ENCODE results near the gene DDX3X. TPM values are rescaled to one million over a fixed set of nuclear protein-coding genes. Genes with fewer than 3 reads are reported as not detected.

The DDX3X gene
- total and polyA plus RNA-seq, 2 of the 13 experiments (the other 11 are each of a cell fraction or from before 2014, with no cell fraction given), result 53.5 to 239 TPM

- FAIRE-seq (no peak), ATAC-seq (peak; percentile 47), DNase-seq (ENCODE audit: low spot score) (no peak)
- CTCF ChIA-PET (ENCODE audit: low intra/inter-chr PET ratio, low total read pairs), result no interaction called here
- H3K79me2 ChIP-seq (ENCODE audit: insufficient read depth, low read length), result no peaks in the 10 kb centered on the region
- no peaks in the 10 kb centered on the region for H3K36me3 ChIP-seq (replicated peaks in 1 of 2; ENCODE audit: control insufficient read depth in 1 of 2, insufficient read depth in 2 of 2, low read length in 2 of 2)
- peak overlapping the region; percentile 27 for H2AFZ ChIP-seq (ENCODE audit: low read length)
- TF ChIP-seq ZNF687 (CRISPR knock-in tag; IDR thresholded peaks at IDR 0.05) (peak; percentile 47), CEBPG (CRISPR knock-in tag; IDR thresholded peaks at IDR 0.05) (0 out of 2 replicates have a peak, but pooled peaks have one; percentile 19), CEBPB (IDR thresholded peaks at IDR 0.05; ENCODE audit: borderline replicate concordance, low read depth, low read length) (peak; percentile 47; the same call in 1 of the 2 replicates), ZNF34 (CRISPR knock-in tag; IDR thresholded peaks at IDR 0.05; ENCODE audit: borderline replicate concordance) (no peak)
- intact Hi-C loops (cut with micrococcal nuclease; ENCODE audit: unreplicated experiment), result no loop called here
- no peak overlapping the region for H3K9ac ChIP-seq (ENCODE audit: insufficient read depth, low read depth, low read length)
- peak overlapping the region in 1 of 3 experiments; percentile 37; a peak in 1 of 6 replicates for H3K4me3 ChIP-seq (replicated peaks in 1 of 3; ENCODE audit: insufficient read depth in 1 of 3, low read depth in 2 of 3, low read length in 3 of 3)
- in situ Hi-C loops (cut with HindIII; ENCODE audit: extremely low pct_ligation_motif_present, low pct_unique_long_range_greater_than_20kb), result no loop called here
- H3K4me1 ChIP-seq (ENCODE audit: insufficient read depth, low read length), result peaks cover 47% of the 10 kb centered on the region
- no peaks in the 10 kb centered on the region for H3K9me3 ChIP-seq (ENCODE audit: low read length)
- no TSS peak for BruUV-seq (replicated peaks)
- H3K27me3 ChIP-seq (ENCODE audit: control insufficient read depth in 1 of 2, insufficient read depth in 2 of 2, low read length in 2 of 2), result no peaks in the 10 kb centered on the region
- no peak overlapping the region for H3K27ac ChIP-seq (ENCODE audit: extremely low read length, insufficient read depth, low read length)
- H4K20me1 ChIP-seq (ENCODE audit: insufficient read depth, low read length), result no peaks in the 10 kb centered on the region
- 5% methylated on average over 4 of the region's 9 CpGs for WGBS (ENCODE audit: low lambda C conversion rate)
- H3K4me2 ChIP-seq (ENCODE audit: low read depth, low read length), result peak overlapping the region; percentile 57
- POLR2A ChIA-PET, result no interaction called here
Measured at GRCh38 chrX:41391606-41392005, 57.6 kb downstream of the DDX3X start.

- POLR2A ChIA-PET, result no interaction called here
- no peak for FAIRE-seq
Measured at GRCh38 chrX:41394293-41394692, 60.3 kb downstream of the DDX3X start.

More at GRCh38 chrX:41394293-41394692, 60.3 kb downstream of the DDX3X start:
- in situ Hi-C loops (cut with HindIII; ENCODE audit: extremely low pct_ligation_motif_present, low pct_unique_long_range_greater_than_20kb), result no loop called here
- peak overlapping the region in 1 of 3 experiments; percentile 37; a peak in 2 of 6 replicates for H3K4me3 ChIP-seq (replicated peaks in 1 of 3; ENCODE audit: insufficient read depth in 1 of 3, low read depth in 2 of 3, low read length in 3 of 3)
- peak; percentile 70 for ATAC-seq
- H3K9ac ChIP-seq (ENCODE audit: insufficient read depth, low read depth, low read length), result no peak overlapping the region
- peak overlapping the region; percentile 66 for H3K4me2 ChIP-seq (ENCODE audit: low read depth, low read length)
- no peak overlapping the region for H3K27ac ChIP-seq (ENCODE audit: extremely low read length, insufficient read depth, low read length)
- WGBS (ENCODE audit: low lambda C conversion rate), result 1% methylated on average over 6 of the region's 8 CpGs
- CTCF ChIA-PET (ENCODE audit: low intra/inter-chr PET ratio, low total read pairs), result no interaction called here
- H3K27me3 ChIP-seq (ENCODE audit: control insufficient read depth in 1 of 2, insufficient read depth in 2 of 2, low read length in 2 of 2), result no peaks in the 10 kb centered on the region
- BruUV-seq (replicated peaks), result no TSS peak
- no peak for DNase-seq (ENCODE audit: low spot score)
- no peaks in the 10 kb centered on the region for H3K79me2 ChIP-seq (ENCODE audit: insufficient read depth, low read length)
- H2AFZ ChIP-seq (ENCODE audit: low read length), result peak overlapping the region; percentile 15
- TF ChIP-seq SNAPC5 (CRISPR knock-in tag; IDR thresholded peaks at IDR 0.05; ENCODE audit: borderline replicate concordance) (no peak), ZNF101 (CRISPR knock-in tag; IDR thresholded peaks at IDR 0.05; ENCODE audit: borderline replicate concordance, low read depth) (no peak), ZNF232 (CRISPR knock-in tag; IDR thresholded peaks at IDR 0.05; ENCODE audit: borderline replicate concordance) (no peak), ZNF317 (CRISPR knock-in tag; IDR thresholded peaks at IDR 0.05) (no peak), RFX1 (IDR thresholded peaks at IDR 0.05) (no peak)
- H3K36me3 ChIP-seq (replicated peaks in 1 of 2; ENCODE audit: control insufficient read depth in 1 of 2, insufficient read depth in 2 of 2, low read length in 2 of 2), result no peaks in the 10 kb centered on the region
- H4K20me1 ChIP-seq (ENCODE audit: insufficient read depth, low read length), result no peaks in the 10 kb centered on the region
- H3K4me1 ChIP-seq (ENCODE audit: insufficient read depth, low read length), result peaks cover 29% of the 10 kb centered on the region
- intact Hi-C loops (cut with micrococcal nuclease; ENCODE audit: unreplicated experiment), result no loop called here
- no peaks in the 10 kb centered on the region for H3K9me3 ChIP-seq (ENCODE audit: low read length)

Data from HepG2 (cell line).